K562 (cell line): ENCODE measurements around the gene TIGD7. TPM values are rescaled to one million over a fixed set of nuclear protein-coding genes. Genes with fewer than 3 reads are reported as not detected.

ENCODE experiments used
- AFF4 ChIP-seq: sonication (generic); formaldehyde crosslinking; IDR thresholded peaks from 2 replicates; pipeline ENCODE4 v1.8.0; 2023; ENCODE audit warnings: mild to moderate bottlenecking, missing genetic modification reagents
- BDP1 ChIP-seq: IDR thresholded peaks from 3 replicates; pipeline ENCODE4 v1.6.1; 2011; ENCODE audit not compliant: insufficient read length, insufficient read depth
- CBX2 ChIP-seq: fragments of 200-600 bp; sonication (generic); IDR thresholded peaks from one replicate; pipeline ENCODE4 v1.6.1; 2012; ENCODE audit warnings: mild to moderate bottlenecking, low read length, inconsistent platforms; ENCODE audit not compliant: insufficient read depth, poor library complexity, severe bottlenecking
- CHCHD3 ChIP-seq: fragments of 250-450 bp; sonication (Bioruptor Pico); IDR thresholded peaks from 2 replicates; pipeline ENCODE4 v2.1.2; 2022; ENCODE audit warnings: mild to moderate bottlenecking
- FOS ChIP-seq: IDR thresholded peaks from 3 replicates; pipeline ENCODE4 v1.6.1; 2011; ENCODE audit not compliant: insufficient read length; ENCODE audit errors: extremely low read depth
- HES1 ChIP-seq: fragments of 450-650 bp; IDR thresholded peaks from 2 replicates; pipeline ENCODE4 v1.6.1; 2016; ENCODE audit warnings: low read depth, mild to moderate bottlenecking, moderate library complexity
- KAT7 ChIP-seq: sonication (generic); formaldehyde crosslinking; IDR thresholded peaks from 2 replicates; pipeline ENCODE4 v1.8.0; 2022; ENCODE audit warnings: missing genetic modification reagents, mild to moderate bottlenecking, borderline replicate concordance
- MEIS2 ChIP-seq: fragments of 450-650 bp; IDR thresholded peaks from 2 replicates; pipeline ENCODE4 v1.6.1; 2014; ENCODE audit warnings: mild to moderate bottlenecking; ENCODE audit not compliant: partially characterized antibody
- MIER1 ChIP-seq: fragments of 450-650 bp; IDR thresholded peaks from 2 replicates; pipeline ENCODE4 v1.6.1; 2016; ENCODE audit warnings: antibody characterized with exemption, mild to moderate bottlenecking, low read depth
- MYC ChIP-seq, 2 experiments: fragments of 250-450 bp in 1 of 2; sonication (Bioruptor Pico) in 1 of 2; IDR thresholded peaks; 2 replicates each; pipeline versions ENCODE4 v1.5.1 to v1.6.1; 2012 to 2021; ENCODE audit warnings: low read depth in 2 of 2, borderline replicate concordance in 1 of 2, improper control_type of control experiment in 1 of 2, low read length in 1 of 2, mild to moderate bottlenecking in 1 of 2, moderate library complexity in 1 of 2
- NBN ChIP-seq: fragments of 450-650 bp; IDR thresholded peaks from 2 replicates; pipeline ENCODE4 v1.6.1; 2016; ENCODE audit warnings: low read depth, mild to moderate bottlenecking
- NCOR1 ChIP-seq: fragments of 450-650 bp; IDR thresholded peaks from 2 replicates; pipeline ENCODE4 v1.6.1; 2016; ENCODE audit warnings: mild to moderate bottlenecking, moderate library complexity
- PHB2 ChIP-seq: fragments of 450-650 bp; IDR thresholded peaks from 2 replicates; pipeline ENCODE4 v1.6.1; 2017; ENCODE audit warnings: low read depth
- POLR2G ChIP-seq: fragments of 200-400 bp; formaldehyde crosslinking; IDR thresholded peaks from 2 replicates; pipeline ENCODE4 v1.6.1; 2017; ENCODE audit warnings: low read depth, mild to moderate bottlenecking, antibody characterized with exemption, low read length, moderate library complexity
- RB1 ChIP-seq: fragments of 450-650 bp; IDR thresholded peaks from 2 replicates; pipeline ENCODE4 v1.6.1; 2017; ENCODE audit warnings: low read depth, mild to moderate bottlenecking
- RBM39 ChIP-seq: fragments of 200-400 bp; formaldehyde crosslinking; optimal IDR thresholded peaks from 2 replicates; pipeline ENCODE3; 2018; ENCODE audit warnings: low read depth, low read length
- TCF7L2 ChIP-seq: fragments of 150-350 bp; IDR thresholded peaks from 2 replicates; pipeline ENCODE4 v1.6.1; 2016; ENCODE audit warnings: low read depth, mild to moderate bottlenecking, low read length, moderate library complexity
- ZNF431 ChIP-seq: sonication (generic); formaldehyde crosslinking; IDR thresholded peaks from 2 replicates; pipeline ENCODE4 v1.8.0; 2022; ENCODE audit warnings: mild to moderate bottlenecking, missing genetic modification reagents
- ZNF444 ChIP-seq: fragments of 250-450 bp; sonication (Bioruptor Pico); IDR thresholded peaks from 2 replicates; pipeline ENCODE4 v1.4.0; 2020; ENCODE audit warnings: mild to moderate bottlenecking, moderate library complexity
- polyA plus RNA-seq, 8 experiments: library from polyadenylated mRNA; depleted of rRNA in 4 of 8; stranded (reverse) in 5 of 8; unstranded in 3 of 8; fragments of >200 nt; fragmentation: Nextera tagmentation in 2 of 8; fragmentation: Illumina TruSeq in 1 of 8; extraction: Ambion mirVana in 2 of 8; extraction: Trizol in 1 of 8; gene quantifications; 2 replicates each; pipeline versions ENCODE4 v1.2.1 to v1.2.3, GENCODE V29; 2011 to 2014; ENCODE audit warnings: inconsistent platforms in 1 of 8, missing spikeins in 1 of 8
- total RNA-seq, 7 experiments: library from RNA; depleted of rRNA in 6 of 7; stranded (reverse); fragments of >200 nt in 6 of 7; fragmentation: Illumina TruSeq in 2 of 7; extraction: Trizol in 2 of 7; gene quantifications; 2 replicates each; pipeline versions ENCODE4 v1.2.1 to v1.2.3, GENCODE V29; 2011 to 2021; ENCODE audit warnings: low replicate concordance in 1 of 7
- TF ChIP-seq, protein P1 (sequence below), 3 experiments: IDR thresholded peaks in 2 of 3; conservative IDR thresholded peaks in 1 of 3; 2 replicates each; pipeline ENCODE4 v1.5.1; 2011 to 2012; ENCODE audit warnings: low read length in 3 of 3, mild to moderate bottlenecking in 3 of 3, control low read depth in 2 of 3, improper control_type of control experiment in 1 of 3, inconsistent platforms in 1 of 3, low read depth in 1 of 3, mixed read lengths in 1 of 3, moderate library complexity in 1 of 3; ENCODE audit not compliant: insufficient read depth in 2 of 3
- TF ChIP-seq, protein P2 (sequence below): fragments of 250-450 bp; sonication (Bioruptor Pico); IDR thresholded peaks from 2 replicates; pipeline ENCODE4 v1.9.0; 2021; ENCODE audit warnings: mild to moderate bottlenecking

Gene TIGD7
- total and polyA plus RNA-seq, 9 of the 15 experiments (the other 6 are each of a cell fraction or from before 2014, with no cell fraction given): 0.84 to 10.7 (median 6.7) TPM

- TF ChIP-seq BDP1 (no peak), RB1 (peak; percentile 59), PHB2 (no peak), ZNF444 (CRISPR knock-in tag) (no peak), FOS (peak; percentile 43), NCOR1 (no peak), CHCHD3 (CRISPR knock-in tag) (no peak), NBN (no peak; the same call in 1 of the 2 replicates), MYC (IDR thresholded peaks at IDR 0.05; ENCODE audit: low read depth, low read length) (peak; percentile 96), MYC (CRISPR knock-in tag; IDR thresholded peaks at IDR 0.05; ENCODE audit: borderline replicate concordance, low read depth) (peak; percentile 84; the same call in 1 of the 2 replicates), ZNF431 (no peak), HES1 (no peak), POLR2G (peak; percentile 91), MIER1 (no peak), RBM39 (no peak), CBX2 (no peak), AFF4 (CRISPR knock-in tag) (no peak; the same call in 1 of the 2 replicates), KAT7 (CRISPR knock-in tag) (no peak), MEIS2 (peak; percentile 69), TCF7L2 (no peak)
- TF ChIP-seq, protein P1, sequence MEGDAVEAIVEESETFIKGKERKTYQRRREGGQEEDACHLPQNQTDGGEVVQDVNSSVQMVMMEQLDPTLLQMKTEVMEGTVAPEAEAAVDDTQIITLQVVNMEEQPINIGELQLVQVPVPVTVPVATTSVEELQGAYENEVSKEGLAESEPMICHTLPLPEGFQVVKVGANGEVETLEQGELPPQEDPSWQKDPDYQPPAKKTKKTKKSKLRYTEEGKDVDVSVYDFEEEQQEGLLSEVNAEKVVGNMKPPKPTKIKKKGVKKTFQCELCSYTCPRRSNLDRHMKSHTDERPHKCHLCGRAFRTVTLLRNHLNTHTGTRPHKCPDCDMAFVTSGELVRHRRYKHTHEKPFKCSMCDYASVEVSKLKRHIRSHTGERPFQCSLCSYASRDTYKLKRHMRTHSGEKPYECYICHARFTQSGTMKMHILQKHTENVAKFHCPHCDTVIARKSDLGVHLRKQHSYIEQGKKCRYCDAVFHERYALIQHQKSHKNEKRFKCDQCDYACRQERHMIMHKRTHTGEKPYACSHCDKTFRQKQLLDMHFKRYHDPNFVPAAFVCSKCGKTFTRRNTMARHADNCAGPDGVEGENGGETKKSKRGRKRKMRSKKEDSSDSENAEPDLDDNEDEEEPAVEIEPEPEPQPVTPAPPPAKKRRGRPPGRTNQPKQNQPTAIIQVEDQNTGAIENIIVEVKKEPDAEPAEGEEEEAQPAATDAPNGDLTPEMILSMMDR (IDR thresholded peaks at IDR 0.05 in 2 of 3, conservative IDR thresholded peaks at IDR 0.05 in 1 of 3; ENCODE audit: insufficient read depth in 2 of 3, low read depth in 1 of 3, low read length in 3 of 3): no peak
- TF ChIP-seq, protein P2, sequence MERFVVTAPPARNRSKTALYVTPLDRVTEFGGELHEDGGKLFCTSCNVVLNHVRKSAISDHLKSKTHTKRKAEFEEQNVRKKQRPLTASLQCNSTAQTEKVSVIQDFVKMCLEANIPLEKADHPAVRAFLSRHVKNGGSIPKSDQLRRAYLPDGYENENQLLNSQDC (CRISPR knock-in tag): no peak
Observed at GRCh38 chr16:3282730-3283542, 22.3 kb downstream of the TIGD7 start, which contains the start of gene ZNF263 (continued).
